GM13977 (cell line): ENCODE measurements around the gene SEC14L1.
A peak's percentile ranks its signal among the peaks of the same experiment; 100 is the strongest.

Source experiments
- DNase-seq: peaks from one replicate; pipeline ENCODE4 v3.0.0; 2012; ENCODE audit warnings: low spot score
- CTCF ChIP-seq: IDR thresholded peaks from 2 replicates; pipeline ENCODE4 v1.5.1; 2012; ENCODE audit warnings: mild to moderate bottlenecking, control low read depth; ENCODE audit not compliant: insufficient read depth; ENCODE audit errors: extremely low read depth, missing control alignments
- in situ Hi-C: fragments of 300-500 bp; cut with MboI; formaldehyde crosslinking; loops from one replicate; pipeline ENCODE4 v1.12.0; 2022; ENCODE audit warnings: low sequenced_read_pairs, low pct_unique_long_range_greater_than_20kb, mixed read lengths, inconsistent platforms; ENCODE audit not compliant: unreplicated experiment

SEC14L1 gene

GRCh38 chr17:77203846-77204245, 63.1 kb downstream of the SEC14L1 start:
- TF ChIP-seq CTCF, result no peak
- in situ Hi-C loops, result no loop called here
- DNase-seq, result no peak

- in situ Hi-C loops, result no loop called here
- no peak for TF ChIP-seq CTCF
Observed at GRCh38 chr17:77204536-77204935, 63.8 kb downstream of the SEC14L1 start.

DNA sequence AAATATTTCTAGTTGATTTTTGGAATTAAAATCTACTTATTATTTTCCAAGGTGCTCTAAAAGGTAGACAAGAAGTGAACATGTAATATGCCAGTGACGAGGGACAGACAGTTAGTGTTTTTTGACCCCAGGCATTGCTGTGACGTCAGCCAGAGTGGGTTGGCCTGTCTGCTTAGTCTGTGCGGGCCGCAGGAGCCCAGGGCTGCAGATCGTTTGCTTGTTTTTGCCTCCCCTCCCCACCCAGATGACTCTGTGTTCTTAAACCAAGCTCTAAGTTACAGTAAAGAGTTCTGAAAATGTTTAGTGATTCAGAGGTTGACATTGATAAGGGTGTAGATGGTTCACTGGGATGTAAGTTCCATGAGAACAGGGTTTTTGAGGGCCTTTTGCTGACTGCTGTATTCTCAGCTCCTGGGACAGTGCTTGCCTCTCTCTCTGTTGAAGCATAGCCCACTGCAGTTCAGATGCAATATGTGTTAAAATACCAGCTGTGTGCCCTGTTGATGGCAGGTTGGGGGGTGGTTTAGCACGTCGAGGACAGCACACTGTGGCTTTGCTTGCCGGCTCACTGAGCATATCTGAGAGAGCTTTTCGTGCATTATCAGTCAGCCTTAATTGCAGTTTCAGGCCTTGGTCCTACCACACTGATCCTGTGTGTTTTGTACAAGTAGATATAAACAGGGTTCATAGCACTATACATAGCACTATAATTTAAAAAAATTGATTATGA, 64.8 kb downstream of the SEC14L1 start:
- no peak for TF ChIP-seq CTCF
- in situ Hi-C loops, result no loop called here
- DNase-seq, result peak; percentile 49

More at GRCh38 chr17:77204536-77204935, 63.8 kb downstream of the SEC14L1 start:
- DNase-seq, result no peak

DNA sequence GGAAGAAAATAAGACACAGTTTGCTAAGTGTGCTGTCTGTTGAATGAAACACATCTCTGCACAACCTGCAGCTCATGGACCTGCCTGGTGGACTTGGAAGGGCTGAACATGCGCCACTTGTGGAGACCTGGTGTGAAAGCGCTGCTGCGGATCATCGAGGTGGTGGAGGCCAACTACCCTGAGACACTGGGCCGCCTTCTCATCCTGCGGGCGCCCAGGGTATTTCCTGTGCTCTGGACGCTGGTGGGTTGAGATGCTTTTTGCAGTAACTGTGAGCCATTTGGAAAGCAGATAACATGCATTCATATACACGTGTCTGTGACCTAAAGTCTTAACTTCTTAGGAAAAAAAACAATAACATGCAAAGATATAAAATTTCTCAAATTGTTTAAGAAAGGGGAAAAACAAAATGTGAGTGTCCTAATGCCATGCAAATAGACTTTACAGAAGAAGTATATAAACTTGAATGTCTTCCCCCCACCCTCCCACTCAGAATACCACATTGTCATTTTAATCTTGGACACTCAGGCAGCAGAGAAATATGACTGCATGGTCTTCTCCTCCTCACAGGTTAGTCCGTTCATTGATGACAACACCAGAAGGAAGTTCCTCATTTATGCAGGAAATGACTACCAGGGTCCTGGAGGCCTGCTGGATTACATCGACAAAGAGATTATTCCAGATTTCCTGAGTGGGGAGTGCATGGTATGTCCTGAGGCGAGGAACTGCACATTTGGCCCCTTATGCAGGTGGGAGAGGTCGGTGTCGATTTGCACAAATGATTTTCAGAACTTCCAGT, 65.6 kb downstream of the SEC14L1 start:
- in situ Hi-C loops, result no loop called here
- TF ChIP-seq CTCF, result no peak
- DNase-seq, result no peak

DNA sequence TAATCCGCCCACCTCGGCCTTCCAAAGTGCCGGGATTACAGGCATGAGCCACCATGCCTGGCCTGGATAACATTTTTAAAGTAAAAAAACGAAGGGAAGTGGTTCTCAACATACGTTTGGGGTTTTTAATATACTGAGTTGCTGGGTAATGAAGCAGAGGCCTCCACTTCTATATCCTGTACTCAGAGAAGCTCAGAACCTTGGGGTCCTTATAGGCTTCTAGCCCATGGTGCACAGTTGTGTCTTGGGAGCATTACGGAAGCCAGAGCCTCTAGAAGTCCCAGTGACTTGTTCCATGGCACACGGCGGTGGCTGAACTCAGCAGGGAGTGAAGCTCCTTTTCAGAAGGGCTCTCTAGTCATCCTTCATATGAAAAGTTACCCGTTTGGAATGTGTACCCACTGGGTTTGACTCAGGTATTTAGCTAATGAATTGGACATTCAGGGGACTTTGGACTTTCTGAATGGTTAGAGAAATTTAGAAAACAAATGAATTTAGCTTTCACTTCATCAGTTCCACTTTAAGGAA, 67.0 kb downstream of the SEC14L1 start:
- no peak for TF ChIP-seq CTCF
- in situ Hi-C loops, result no loop called here
- DNase-seq, result no peak

- DNase-seq, result no peak
- no peak for TF ChIP-seq CTCF
- in situ Hi-C loops, result no loop called here
Observed at GRCh38 chr17:77208217-77208808, 67.5 kb downstream of the SEC14L1 start.
